GM19035 (cell line): ENCODE results near the gene ALK.
"Not testable (repeated sequence)": the region's sequence is repeated elsewhere in the genome, so short reads cannot be mapped to it uniquely, and the experiment has no call there.

Source experiments
- ATAC-seq: cut with Tn5 transposase; IDR thresholded peaks from one replicate; pipeline ENCODE4 v1.9.1; 2021; ENCODE audit not compliant: unreplicated experiment

Gene ALK

DNA sequence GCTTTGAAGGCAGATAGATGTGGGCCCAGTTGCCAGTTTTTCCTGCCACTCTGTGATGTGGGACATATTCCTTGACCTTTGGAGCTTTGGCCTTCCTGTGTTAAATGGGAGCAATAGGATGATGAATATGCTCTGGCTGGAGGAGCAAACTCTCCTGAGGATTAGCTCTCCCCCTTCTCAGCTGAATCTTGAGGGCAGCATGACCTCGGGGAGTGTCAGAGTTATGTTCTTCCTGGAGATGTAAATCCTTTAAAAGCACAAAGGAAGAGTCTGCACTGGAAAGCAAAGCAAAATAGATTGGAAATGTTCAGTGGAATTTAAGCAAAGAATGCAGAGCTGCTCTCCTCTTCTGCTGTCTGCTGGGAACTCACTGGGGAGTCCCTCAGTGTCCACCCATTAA, 160.1 kb downstream of the ALK start:
- no peak for ATAC-seq

DNA sequence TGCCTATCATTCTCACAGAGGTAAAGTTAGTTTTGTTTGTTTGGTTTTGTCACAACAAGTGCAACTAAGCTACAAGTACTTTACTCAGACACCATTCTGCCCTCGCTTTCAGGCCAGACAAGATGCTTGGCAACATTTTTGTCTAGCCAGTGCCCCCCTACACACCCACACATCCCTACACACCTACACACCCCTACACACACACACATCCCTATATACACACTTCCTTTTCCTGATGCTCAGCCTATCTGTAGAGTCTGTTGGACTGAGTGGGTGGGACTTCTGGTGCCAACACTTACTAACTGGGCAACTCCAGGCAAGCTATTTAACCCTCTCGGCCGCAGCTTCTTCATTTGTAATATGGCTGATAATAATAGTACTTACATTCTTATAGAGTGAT, 161.4 kb downstream of the ALK start:
- no peak for ATAC-seq

DNA sequence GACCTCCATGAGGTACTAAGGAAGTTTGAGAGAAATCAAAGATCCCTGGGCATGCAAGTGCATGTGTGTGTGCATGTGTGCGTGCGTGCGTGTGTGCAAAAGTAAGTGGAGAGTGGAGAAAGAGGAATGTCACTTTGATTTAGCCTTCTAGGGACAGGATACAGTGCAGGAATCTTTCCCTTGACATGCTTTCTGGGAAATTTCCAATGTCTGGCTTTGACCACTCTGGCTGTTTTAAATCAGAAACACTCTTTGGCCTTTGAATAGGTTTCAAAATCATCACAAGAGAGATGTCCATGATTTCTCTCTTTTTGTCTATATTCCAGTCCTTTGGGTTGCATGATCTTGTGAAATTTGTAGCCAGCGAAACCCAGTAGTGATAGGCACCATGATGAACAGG, 162.0 kb downstream of the ALK start:
- no peak for ATAC-seq

DNA sequence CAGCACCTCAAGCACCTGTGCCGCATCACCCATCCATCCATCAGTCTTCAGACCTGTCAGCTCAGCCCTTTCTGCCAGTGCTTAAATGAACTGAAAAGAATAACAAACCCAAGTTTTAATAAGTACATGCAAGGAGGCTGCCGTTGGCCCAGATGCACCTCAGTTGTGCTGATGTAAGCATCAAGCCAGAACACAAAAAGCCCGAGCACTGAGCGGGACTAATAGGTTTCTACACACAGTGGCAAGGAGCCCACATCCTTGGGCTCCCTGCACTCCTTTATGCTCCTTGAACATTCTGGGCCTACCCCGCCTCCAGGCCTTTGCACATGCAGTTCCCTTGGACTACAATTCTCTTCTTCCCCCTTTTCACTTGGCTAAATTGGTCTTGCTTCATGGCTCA, 165.6 kb downstream of the ALK start:
- no peak for ATAC-seq

DNA sequence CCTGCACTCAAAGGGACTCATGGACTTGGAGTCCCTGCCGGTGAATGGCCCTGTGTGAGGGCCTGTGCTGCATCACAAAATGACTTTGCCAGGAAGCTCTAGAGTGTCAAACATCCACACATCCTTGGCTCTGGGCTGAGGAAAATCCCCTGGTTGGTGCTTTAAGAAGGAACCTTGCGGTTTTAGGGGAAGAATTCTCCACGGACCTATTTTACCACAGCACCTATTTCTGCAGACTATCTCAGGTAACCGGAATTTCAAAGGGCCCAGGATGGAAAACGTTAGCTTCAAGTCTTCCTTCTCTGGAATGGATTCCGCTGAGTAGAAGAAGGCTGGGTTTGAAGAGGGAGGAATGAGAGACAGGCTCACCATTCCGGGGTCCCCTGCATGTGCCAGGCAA, 166.2 kb downstream of the ALK start:
- ATAC-seq: no peak

DNA sequence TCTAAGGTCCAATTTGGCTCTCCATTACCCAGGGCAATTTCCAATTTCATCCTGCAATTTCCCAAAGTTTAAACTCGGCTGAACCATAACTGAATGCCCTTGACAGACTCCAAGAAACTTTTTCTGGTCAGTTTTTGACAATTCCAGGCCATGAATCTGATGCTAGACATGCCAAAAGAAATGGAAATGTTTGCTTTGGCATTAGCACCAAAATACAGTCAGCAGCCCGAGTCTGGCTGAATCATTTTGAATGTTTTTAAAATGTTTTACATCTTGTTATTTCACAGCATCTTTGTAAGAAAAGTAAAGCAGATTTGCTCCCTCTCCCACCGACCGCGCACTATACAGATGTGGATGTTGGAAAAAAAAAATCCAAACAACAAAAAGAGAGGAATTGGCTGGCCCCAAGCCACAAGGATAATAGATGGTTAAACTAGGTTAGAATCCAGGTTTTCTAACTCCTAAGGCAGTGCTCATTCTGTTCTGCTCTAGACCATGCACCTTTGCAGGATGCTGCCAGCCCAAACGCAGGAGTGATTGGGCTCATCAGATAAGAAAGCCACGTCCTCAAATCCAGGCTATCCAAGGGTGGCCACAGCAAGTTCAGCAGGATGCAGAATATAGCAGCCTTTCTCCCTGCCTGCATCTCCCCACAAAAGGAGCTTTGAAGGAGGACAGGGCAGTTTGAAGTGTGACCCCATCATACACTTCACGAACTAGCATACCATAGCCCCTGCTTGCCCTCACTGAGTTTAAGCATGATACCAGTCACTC, 167.5 kb downstream of the ALK start:
- no peak for ATAC-seq

DNA sequence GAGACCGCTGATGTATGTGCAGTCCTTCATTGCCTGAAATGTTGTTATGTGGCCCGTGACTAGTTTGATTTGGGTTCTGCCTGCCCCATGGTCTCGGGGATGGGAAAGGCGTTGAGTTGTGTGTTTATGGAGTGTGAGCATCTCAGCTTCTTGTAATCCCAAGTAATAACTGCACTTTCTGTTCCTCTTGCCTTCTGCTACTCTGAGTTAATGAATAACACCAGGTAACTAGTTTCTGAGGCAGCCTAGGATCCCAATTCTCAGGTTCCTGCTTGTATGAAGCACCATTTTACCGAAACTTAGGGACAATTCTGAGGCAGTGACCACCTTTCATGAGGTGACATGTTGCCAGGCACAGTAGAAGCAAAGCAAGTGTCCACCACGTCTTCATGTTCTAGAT, 170.0 kb downstream of the ALK start:
- ATAC-seq: no peak

DNA sequence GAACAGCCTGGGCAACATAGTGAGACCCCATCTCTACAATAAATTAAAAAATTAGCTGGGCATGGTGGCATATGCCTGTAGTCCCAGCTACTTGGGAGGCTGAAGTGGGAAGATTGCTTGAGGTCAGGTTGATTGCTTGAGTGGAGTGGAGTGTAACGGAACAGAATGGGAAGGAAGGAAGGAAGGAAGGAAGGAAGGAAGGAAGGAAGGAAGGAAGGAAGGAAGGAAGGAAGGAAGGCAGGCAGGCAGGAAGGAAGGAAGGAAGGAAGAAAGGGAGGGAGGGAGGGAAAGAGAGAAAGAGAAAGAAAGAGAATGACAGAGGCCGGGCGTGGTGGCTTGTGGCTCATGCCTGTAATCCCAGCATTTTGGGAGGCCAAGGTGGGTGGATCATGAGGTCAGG, 170.9 kb downstream of the ALK start:
- ATAC-seq: not testable (repeated sequence)

DNA sequence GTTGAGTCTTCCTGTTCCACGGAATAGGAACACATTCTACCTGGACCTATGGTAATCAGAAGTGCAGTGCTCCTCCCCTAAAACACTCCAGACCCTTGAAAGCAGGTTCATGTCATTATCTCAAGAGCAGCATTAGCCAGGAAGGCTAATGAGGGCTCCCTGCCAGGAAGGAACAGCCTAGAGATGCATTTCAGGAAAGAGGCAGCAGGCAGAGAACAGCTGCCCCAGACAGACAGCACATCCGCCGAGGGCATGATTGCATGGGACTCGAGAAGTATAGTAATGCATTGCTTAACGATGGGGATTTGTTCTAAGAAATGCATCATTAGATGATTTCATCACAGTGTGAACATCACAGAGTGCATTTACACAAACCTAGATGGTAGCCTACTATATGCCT, 171.5 kb downstream of the ALK start:
- no peak for ATAC-seq

DNA sequence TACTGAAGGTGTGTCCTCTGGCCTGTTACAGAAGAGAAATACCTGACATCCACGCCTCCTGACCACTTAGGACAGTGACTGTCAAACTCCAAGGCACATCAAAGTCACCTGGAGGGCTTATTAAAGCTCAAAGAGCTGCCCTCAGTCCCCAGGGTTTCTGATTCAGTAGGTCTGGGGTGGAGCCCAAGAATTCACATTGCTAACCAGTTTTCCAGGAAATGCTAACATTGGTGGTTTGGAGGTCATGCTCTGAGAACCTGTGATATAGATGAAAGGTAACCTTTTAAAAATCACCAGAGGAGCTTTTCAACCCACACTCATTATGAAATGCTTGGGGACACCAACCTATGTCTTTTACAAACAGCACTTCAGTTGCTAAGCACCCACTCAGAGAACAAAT, 172.3 kb downstream of the ALK start:
- ATAC-seq: no peak

DNA sequence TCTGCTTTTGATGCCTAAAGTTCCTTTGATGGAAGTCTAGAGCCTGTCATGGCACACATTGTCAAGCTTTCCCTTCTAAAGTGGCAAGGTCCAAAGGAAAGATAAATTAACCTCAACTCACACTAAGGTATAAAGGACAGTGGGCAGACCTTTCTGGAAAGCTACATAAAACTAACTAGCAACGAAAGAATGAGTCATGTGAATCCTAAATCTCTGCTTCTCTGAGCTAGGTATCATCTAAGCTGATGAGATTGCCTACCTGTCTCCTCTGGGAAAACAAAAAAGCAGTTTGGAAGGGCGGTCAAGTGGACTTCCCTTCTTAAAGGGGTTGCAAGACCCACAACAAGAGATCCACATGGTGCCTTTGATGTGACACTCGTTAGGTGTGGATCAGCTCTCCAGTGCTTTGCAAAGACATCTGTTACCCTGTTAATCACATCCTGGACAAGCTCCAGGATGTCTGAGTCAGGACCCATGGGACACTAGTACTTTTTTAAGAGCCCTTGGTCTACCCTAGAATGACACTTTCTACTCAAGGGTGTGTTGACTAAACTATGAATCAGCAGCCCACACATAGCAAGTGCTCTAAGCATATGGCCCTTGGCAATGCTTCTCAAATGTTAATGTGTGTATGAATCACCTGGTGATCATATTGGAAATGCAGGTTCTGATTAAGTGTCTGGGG, 173.5 kb downstream of the ALK start:
- no peak for ATAC-seq

DNA sequence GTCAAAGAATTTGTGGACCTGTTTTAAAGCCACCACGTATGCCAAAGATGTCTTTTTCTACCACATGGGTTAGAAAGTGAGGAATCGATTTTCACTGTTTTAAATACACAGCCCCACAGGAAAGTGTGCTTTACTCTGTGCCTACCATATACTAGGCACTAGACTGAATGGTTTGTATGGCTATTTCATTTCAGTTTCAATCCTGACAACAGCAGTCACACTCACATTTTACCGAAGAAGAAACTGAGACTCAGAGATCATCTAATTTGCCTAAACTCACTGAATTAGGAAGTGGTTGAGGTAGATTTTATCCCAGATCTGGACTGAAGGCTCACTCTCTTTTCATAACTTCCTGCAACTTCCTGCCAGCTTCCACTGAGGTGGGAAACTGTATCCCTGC, 176.4 kb downstream of the ALK start:
- no peak for ATAC-seq

DNA sequence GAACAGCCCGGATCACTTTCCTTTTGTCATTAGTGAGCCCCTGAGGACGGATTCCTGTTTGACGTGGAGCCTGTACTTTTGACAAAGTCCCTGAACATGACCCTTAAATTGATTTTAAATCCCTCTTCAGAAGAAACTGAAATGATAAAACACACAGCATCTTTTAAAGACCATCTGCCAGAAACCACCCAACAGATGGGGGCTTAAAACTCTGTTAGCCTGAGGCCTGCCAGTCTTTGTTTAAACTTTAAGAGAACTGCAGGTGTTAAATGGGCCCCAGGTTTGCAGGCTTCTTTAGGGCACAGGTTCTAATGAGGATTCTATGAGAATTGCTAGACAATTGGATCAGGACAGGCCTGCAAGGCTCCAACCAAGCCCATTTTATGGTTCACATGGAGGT, 177.9 kb downstream of the ALK start:
- ATAC-seq: no peak

DNA sequence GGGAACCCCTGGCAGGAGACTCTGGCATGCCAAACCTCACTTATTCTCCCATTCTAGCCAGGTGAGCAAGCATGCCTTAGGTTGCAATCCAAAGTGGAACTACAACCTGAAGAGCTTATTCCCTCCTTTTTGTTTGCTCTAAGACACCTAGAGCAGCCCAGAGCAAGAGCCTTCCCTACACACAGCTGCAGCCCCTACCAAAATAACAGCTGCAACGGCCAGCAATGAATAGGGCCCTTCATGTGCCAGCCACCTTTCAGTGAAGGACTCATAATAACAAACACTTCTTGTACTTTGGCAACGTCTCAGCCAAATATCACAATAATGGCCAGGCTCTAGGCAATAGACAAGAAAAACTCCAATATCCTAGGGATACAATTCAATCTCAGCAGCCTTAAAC, 178.7 kb downstream of the ALK start:
- ATAC-seq: no peak

DNA sequence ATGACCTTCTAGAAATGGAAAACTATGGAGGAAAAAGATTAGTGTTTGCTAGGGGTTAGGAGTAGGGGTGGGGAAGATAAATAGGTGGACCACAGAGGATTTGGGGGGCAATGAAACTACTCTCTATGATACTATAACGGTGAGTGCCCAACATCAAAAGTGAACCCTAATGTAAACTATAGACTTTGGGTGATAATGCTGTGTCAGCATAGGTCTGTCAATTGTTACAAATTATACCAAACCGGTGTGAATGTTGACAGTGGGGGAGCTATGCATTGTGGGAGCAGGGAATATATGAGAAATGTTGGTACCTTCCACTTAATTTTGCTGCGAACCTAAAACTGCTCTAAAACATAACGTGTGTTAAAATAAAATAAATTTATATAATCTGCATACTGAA, 180.3 kb downstream of the ALK start:
- ATAC-seq: no peak

DNA sequence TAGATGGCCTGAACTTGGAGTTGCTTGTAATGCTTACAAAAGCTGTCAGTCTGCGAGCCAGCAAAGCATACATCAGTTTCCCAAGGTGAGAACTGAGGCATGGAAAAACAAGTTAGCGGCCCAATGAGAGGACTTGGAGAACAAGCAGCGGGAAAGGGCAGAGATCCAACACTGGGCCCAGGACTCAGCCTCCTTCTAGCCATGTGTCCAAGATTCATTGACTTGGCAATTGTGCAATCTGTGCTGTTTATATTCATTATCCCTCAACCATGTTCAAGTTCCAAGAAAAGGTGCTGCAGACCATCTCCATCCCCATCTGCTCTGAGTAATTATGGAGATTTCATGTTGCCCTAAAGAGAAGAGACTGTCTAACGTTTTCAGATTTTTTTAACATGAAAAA, 187.4 kb downstream of the ALK start:
- ATAC-seq: no peak

DNA sequence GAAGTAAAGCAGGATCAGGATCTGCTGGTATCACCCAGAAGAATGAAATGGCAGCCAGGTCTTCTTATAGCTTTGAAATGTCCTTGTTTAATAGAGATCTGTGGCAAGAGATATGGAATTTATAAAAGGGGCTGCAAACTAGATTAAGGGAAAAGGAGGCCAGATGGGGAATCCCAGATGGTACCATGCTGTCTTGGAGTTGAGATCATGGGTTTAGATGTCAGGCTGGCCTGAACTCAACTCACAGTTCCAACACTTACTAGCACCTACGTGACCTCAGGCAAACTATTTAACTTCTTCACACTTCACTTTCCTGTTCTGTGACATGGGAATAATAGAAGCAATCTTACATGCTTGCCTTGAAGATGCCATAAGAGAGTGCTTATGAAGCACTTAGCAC, 188.2 kb downstream of the ALK start:
- ATAC-seq: no peak

DNA sequence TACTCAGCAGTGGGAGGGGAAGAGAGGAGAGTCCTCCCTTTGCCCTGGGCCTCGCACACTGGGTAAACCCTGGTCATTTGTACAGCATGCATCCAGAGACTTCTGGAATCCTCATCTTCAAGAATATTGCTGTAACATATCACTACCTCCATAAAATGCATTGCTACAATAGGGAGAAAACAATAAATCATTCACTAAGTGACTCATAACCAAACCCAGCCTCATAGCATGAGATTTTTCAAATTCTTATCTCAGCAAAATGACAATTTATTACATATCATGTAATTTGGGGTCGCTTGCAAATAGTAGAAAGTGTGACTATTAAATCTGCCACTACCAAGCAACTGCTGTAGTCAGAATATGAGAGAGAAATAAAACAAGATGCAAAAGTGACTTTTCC, 189.4 kb downstream of the ALK start:
- ATAC-seq: no peak

DNA sequence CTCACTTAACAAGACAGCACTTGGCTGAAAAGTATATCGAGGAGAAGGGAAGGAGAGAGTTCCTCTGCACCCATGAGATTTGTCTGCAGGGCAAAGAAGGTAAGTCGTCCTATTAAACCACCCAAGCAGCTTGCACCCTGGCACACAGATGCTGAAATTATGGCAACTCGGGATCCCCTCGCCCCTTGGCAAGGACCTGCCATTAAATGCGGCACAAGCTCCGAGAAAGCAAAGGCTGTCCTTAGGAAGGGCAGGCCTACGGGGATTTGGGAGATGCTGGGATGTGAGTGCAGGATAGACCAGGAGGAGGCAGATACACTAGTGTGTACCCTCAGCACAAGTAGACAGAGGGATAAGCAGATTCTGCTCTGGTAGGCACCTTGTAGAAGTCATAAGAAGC, 191.5 kb downstream of the ALK start:
- no peak for ATAC-seq

DNA sequence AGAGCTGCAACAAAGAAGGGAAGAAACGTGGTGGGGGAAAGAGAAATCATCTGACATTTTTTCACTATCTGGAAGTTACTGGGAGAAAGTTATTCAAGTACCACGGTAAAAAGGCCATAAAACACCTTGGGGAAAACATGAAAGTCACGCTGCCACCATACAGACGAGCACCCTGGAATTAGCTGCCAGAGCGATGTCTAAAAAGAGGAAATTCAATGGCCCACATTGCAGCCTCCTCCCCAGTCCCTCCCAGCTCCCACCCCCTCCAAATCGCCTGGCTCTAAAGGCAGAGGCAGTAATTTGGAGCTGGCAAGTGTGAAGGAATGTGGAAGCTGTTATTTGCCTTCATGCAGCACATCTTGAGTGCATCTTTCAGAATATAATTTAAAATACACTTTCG, 192.0 kb downstream of the ALK start:
- ATAC-seq: no peak

DNA sequence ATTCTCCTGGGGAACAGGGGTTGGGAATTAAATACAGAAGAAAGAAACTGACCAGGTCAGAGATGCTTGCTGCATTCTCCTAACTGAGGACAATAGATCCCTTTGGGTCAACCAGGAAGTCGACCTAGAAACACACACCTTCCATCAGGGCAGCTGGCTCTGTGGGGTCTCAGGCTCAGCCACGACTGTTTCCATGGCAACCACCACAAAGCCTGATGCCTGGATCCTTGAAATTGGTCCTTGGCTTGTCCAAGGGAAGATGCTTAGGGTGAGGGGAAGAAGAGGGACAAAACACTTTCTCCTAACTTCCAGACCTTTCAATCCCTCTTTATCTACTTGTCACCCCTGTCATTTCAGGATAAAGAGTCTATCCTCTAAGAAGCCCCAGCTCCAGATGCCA, 194.4 kb downstream of the ALK start:
- ATAC-seq: no peak

DNA sequence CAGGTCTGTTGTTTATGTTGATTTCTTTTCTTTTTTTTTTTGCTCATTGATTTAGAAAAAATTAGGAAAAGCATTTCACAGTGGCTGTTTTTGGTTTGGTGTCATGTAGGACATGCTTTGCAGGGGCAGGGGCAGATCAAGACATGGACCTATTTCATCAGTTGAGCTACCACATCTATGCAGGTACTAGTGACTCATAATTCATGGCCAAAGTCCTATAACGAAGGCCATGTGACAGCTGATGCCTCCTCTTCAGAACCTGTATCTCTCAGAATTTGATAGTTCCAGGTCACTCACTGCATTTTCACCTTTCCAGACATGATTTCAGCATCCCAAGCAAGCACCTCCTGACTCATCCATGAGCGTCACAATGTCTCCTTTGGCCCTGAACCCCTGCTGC, 195.8 kb downstream of the ALK start:
- no peak for ATAC-seq

DNA sequence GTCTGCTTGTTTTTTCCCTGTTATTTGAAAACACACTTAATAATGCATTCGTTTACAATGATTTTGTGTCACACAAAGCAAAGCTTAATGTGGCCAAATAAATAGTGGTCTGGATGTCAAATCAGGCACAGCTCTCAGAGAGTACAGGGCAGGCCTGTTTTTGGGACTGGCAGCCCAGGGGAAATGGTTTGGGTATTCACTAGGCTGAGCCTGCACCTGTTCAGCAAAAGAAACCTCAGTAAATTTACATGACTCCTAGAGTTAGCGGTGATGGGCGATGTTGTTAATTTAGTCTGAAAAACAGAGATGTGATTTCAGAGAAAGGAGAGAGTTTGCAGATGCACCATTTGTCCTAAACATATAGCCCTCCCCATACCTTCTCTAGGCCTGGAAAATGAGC, 197.1 kb downstream of the ALK start:
- no peak for ATAC-seq
